ENCODE results near the gene ATP6V0E2.
A peak's percentile ranks its signal among the peaks of the same experiment; 100 is the strongest.

ATP6V0E2 gene

DNA sequence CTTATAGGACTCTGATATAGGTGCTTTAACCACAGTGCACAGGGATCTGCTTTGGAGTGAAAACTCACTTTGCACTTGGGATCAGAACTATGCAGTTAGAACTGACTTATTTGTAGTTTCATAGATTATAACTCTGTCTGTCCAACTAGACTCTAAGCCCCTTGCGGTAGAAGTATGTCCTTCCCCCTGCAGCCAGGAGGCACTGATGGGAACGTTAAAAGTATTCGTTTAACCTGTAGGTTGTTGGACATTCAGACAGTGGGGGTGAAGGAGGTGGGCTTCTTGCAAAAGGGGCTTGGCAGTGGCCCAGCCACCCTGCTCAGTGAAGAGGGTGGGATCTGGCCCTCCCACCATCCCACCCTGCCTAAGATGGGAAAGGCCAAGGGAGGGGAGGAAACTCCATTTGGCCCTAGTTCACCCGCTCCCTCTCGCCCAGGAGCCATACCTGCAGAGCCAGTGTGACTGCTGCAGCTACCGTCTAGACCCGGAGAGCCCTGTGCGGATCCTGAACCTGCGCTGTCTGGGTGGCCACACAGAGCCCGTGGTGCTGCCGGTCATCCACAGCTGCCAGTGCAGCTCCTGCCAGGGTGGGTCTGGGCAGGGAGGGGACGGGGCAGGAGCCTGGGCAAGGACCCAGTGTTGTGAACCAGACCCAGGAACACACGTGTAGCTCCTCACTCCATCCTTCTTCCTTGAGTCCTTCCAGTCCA is 41.3 kb upstream of the ATP6V0E2 start:
- intact Hi-C loops (cut with micrococcal nuclease), result no loop called here
- Mint-ChIP-seq H3K9me3 (no peaks in the 10 kb centered on the region), H3K27me3 (peaks cover 22% of the 10 kb centered on the region), H3K4me1 (ENCODE audit: low read depth) (peaks cover under 1% of the 10 kb centered on the region), H3K4me3 (no peak overlapping the region), H3K27ac (no peak overlapping the region), H3K36me3 (ENCODE audit: low read depth) (no peaks in the 10 kb centered on the region)

DNA sequence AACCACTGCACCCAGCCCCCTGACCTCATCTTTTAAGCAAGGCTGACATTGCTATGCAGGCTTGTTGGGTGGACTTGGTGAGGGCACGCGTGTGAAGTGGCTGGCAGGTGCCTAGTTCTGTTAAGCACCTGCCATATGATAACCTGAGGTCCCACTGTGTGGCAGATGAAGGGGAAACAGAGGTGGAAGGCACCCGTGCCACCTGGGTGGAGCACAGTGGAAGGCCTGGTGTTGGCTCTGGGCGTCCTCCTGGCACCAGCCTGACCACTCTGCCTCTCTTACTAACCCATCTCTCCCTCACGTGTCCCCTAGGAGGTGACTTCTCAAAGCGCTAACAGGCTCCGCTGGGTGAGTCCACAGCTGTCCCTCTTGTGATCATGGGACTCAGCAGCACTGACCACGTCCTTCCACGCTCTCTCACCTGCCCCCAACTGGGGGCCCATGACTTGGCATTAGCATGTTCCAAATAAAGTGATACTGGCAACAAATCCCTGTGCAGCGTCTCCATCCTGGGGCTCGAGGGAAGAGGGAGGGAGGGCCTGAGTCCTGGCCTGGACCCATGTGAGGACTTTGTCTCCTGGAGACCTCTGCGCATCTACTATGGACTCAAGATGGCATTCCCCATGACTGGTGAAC is 40.2 kb upstream of the ATP6V0E2 start:
- Mint-ChIP-seq H3K4me1 (ENCODE audit: low read depth) (peaks cover 6% of the 10 kb centered on the region), H3K27ac (no peak overlapping the region), H3K27me3 (peaks cover 22% of the 10 kb centered on the region), H3K9me3 (no peaks in the 10 kb centered on the region), H3K36me3 (ENCODE audit: low read depth) (no peaks in the 10 kb centered on the region), H3K4me3 (no peak overlapping the region)
- intact Hi-C loops (cut with micrococcal nuclease), result no loop called here

DNA sequence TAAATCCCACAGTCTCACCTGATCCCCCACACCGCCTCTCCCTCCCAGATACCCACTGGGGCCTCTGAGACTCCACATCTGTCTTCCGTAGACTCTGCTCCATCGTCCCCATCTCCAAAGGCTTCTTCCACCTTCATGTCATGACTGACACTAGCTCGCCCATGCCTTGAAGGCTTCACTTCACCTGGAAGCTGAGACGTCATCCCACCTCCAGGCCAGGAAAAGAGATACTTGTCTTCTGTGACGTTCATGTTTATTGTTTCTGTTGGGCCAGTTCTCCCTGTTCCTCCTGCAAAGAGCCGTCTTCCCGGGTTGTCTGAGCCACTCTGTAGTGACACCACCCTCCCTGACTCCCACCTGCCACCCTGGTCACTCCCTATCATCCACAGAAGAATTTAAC is 39.2 kb upstream of the ATP6V0E2 start:
- Mint-ChIP-seq H3K4me1 (ENCODE audit: low read depth) (peaks cover 16% of the 10 kb centered on the region), H3K27ac (no peak overlapping the region), H3K27me3 (peaks cover 22% of the 10 kb centered on the region), H3K4me3 (no peak overlapping the region), H3K9me3 (no peaks in the 10 kb centered on the region), H3K36me3 (ENCODE audit: low read depth) (no peaks in the 10 kb centered on the region)
- intact Hi-C loops (cut with micrococcal nuclease), result no loop called here

- intact Hi-C loops (cut with micrococcal nuclease), result loop anchor here (5.0 kb wide), 1 partner anchor 64 kb away; the partner anchor contains the start of gene ZNF467
- H3K4me1 Mint-ChIP-seq (ENCODE audit: low read depth), result peaks cover 21% of the 10 kb centered on the region
Measured at GRCh38 chr7:149836434-149836833, 37.3 kb upstream of the ATP6V0E2 start.

DNA sequence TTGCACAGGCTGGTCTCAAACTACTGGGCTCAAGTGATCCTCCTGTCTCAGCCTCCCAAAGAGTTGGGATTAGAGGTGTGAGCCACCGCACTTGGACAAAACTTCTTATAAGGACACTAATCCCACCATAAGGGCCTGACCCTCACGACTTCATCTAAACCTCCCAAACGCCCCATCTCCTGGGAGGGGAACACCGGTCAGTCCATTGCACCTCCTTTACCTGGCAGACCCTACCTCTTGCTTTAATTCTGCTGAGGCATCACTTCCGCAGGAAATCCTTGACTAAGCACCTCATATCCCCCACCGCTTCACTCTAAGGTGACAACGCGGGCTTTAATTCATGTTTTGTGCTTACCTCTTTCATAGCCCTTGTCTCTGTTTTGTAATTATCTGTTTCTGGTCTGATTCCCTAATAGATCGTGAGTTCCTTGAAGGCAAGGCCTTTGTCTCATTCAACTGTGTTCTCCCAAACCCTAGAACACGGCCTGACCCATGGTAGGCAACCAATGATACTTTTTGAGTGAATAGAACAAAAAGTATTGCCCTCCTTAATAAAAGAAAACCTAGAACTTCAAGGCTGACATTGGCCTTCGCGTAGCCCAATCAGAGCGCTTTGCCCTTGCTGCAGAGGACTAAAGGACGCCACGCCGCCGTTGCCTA is 36.1 kb upstream of the ATP6V0E2 start:
- Mint-ChIP-seq H3K4me3 (peak overlapping the region; percentile 80), H3K36me3 (ENCODE audit: low read depth) (no peaks in the 10 kb centered on the region), H3K9me3 (no peaks in the 10 kb centered on the region), H3K4me1 (ENCODE audit: low read depth) (peaks cover 22% of the 10 kb centered on the region), H3K27me3 (peaks cover 13% of the 10 kb centered on the region), H3K27ac (peak overlapping the region; percentile 72)
- intact Hi-C loops (cut with micrococcal nuclease), result loop anchor here (1.0 to 5.0 kb wide), 2 partner anchors 35 to 65 kb away; partner anchors contain the start of gene ZNF467

More at GRCh38 chr7:149836434-149836833, 37.3 kb upstream of the ATP6V0E2 start:
- H3K27me3 Mint-ChIP-seq, result peaks cover 15% of the 10 kb centered on the region
- no peak overlapping the region for H3K4me3 Mint-ChIP-seq
- no peak overlapping the region for H3K27ac Mint-ChIP-seq
- H3K9me3 Mint-ChIP-seq, result no peaks in the 10 kb centered on the region
- H3K36me3 Mint-ChIP-seq (ENCODE audit: low read depth), result no peaks in the 10 kb centered on the region

DNA sequence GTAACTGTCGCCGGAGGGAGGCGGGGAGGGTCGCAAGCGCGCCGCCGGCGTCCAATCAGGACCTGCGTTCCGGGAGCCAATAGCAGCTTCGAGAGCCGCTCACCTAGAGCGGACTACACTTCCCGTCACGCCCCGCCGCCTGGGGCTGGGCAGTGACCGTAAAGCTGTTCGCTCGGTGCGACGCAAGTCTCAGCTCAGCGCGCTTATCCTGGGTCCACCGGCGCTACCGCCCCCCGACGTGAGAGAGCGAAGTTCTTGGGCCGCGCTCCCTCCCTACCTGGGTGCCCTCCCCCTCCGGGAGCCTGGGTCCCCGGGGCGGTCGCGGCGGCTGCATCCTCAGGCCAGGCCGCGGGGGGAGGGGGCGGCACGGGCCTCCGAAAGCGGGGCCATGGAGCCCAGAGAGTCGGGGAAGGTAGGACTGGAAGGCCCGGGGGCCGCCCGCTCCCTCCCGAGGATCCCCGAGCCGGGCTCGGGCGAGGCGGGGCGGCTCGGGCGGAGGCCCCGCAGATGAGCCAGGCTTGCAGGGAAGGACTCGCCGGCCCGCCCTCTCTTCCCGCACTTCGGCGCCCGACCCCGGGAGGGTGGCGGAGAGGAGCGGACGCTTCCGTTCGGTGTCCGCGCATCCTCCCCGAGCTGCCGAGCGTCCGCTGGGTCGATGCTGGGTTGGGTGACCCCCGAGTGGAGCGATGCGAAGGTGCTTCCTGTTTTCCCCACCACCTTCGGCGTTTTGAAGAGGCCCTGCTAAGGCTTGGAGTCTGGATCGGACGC is 35.4 kb upstream of the ATP6V0E2 start, which contains the start of gene ZNF862:
TSS of gene ZNF862 (plus strand) at position 152 of the 768 bp plus-strand sequence. CDS start at position 389, 237 bp downstream.
- H3K4me1 Mint-ChIP-seq (ENCODE audit: low read depth), result peaks cover 22% of the 10 kb centered on the region

DNA sequence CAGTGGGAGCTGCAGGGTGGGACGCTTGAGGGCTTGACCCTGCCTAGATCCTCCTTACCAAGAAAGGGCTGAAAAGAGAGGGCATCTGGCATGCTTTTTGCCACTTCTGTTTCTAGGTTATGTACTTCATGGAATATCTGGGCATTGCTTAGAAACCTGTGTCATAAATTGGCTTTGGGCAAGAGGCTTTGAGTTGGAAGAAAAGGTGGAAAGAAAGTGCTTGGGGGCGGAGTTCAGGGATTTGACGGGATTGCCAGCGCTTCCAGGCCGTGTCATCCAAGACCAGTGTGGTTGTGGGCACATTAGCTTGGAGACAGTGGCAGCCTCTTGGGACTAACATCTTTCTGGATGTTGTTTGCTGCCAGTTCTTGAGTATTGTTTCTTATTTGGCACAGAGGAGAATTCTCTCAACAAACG is 34.8 kb upstream of the ATP6V0E2 start:
- H3K27ac Mint-ChIP-seq, result peak overlapping the region; percentile 72
- H3K4me3 Mint-ChIP-seq, result peak overlapping the region; percentile 80
- peaks cover 11% of the 10 kb centered on the region for H3K27me3 Mint-ChIP-seq
- H3K4me1 Mint-ChIP-seq (ENCODE audit: low read depth), result peaks cover 22% of the 10 kb centered on the region
- intact Hi-C loops (cut with micrococcal nuclease), result loop anchor here (1.0 to 5.0 kb wide), 2 partner anchors 33 to 67 kb away; partner anchors contain the start of gene ZNF467
- no peaks in the 10 kb centered on the region for H3K36me3 Mint-ChIP-seq (ENCODE audit: low read depth)
- H3K9me3 Mint-ChIP-seq, result no peaks in the 10 kb centered on the region

More for the DNA sequence above, 35.4 kb upstream of the ATP6V0E2 start, which contains the start of gene ZNF862:
- peak within 1 kb of the TSS; percentile 72 for H3K27ac Mint-ChIP-seq
- no peaks in the 10 kb centered on the region for H3K9me3 Mint-ChIP-seq
- peaks cover 11% of the 10 kb centered on the region for H3K27me3 Mint-ChIP-seq
- H3K36me3 Mint-ChIP-seq (ENCODE audit: low read depth), result no peaks in the 10 kb centered on the region
- peak within 1 kb of the TSS; percentile 80 for H3K4me3 Mint-ChIP-seq
- intact Hi-C loops (cut with micrococcal nuclease), result loop anchor here (1.0 to 5.0 kb wide), 2 partner anchors 34 to 66 kb away; partner anchors contain the start of gene ZNF467

DNA sequence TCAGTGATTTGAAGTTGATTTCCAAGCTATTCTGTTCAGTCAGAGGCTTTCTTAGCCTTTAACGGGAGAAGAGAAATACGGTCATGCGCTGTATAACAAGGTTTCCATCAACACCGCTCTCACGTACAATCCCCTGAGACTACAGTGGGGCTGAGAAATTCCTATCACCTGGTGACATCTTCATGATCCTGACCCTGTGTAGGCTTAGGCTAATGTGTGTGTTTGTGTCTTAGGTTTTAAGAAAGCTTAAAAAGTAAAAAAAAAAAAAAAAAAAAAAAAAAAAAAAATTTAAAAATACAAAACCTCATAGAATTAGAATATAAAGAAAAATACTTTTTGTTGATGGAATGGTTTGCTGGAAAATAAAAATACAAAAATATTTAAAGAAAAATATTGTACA is 33.8 kb upstream of the ATP6V0E2 start:
- no peak overlapping the region for H3K27ac Mint-ChIP-seq
- peaks cover 26% of the 10 kb centered on the region for H3K4me1 Mint-ChIP-seq (ENCODE audit: low read depth)
- H3K4me3 Mint-ChIP-seq, result no peak overlapping the region
- H3K27me3 Mint-ChIP-seq, result peaks cover 6% of the 10 kb centered on the region
- peaks cover 2% of the 10 kb centered on the region for H3K36me3 Mint-ChIP-seq (ENCODE audit: low read depth)
- no peaks in the 10 kb centered on the region for H3K9me3 Mint-ChIP-seq
- intact Hi-C loops (cut with micrococcal nuclease), result loop anchor here (5.0 kb wide), 1 partner anchor 68 kb away; the partner anchor contains the start of gene ZNF467

DNA sequence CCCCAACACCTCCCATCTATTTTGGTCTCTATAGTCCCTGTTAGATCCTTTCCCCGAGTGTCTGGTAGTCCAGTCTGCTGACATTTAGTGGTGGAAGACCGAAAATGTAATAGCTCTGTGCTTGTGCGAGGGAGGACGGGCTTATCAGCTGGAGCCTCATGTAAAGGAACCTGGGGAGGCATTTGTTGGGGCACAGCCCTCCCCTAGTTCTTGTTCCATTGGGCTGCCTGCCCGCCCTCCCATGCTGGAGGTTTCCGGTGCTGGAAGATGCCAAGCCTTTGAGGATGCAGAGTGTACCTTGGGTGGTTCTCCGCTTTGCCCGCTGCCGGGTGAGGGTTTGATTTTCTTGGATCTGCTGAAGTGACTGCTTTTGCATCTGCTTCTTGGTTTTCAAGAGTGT is 30.2 kb upstream of the ATP6V0E2 start:
- intact Hi-C loops (cut with micrococcal nuclease), result no loop called here
- Mint-ChIP-seq H3K4me1 (ENCODE audit: low read depth) (peaks cover 31% of the 10 kb centered on the region), H3K27me3 (no peaks in the 10 kb centered on the region), H3K36me3 (ENCODE audit: low read depth) (peaks cover 30% of the 10 kb centered on the region), H3K4me3 (no peak overlapping the region), H3K27ac (no peak overlapping the region), H3K9me3 (no peaks in the 10 kb centered on the region)

- Mint-ChIP-seq H3K27me3 (no peaks in the 10 kb centered on the region), H3K4me3 (no peak overlapping the region), H3K9me3 (no peaks in the 10 kb centered on the region), H3K4me1 (ENCODE audit: low read depth) (peaks cover 23% of the 10 kb centered on the region), H3K36me3 (ENCODE audit: low read depth) (peaks cover 30% of the 10 kb centered on the region), H3K27ac (no peak overlapping the region)
- intact Hi-C loops (cut with micrococcal nuclease), result no loop called here
Measured at GRCh38 chr7:149844445-149844844, 29.3 kb upstream of the ATP6V0E2 start.

GRCh38 chr7:149845257-149845980 is 28.4 kb upstream of the ATP6V0E2 start:
- Mint-ChIP-seq H3K36me3 (ENCODE audit: low read depth) (peaks cover 36% of the 10 kb centered on the region), H3K27me3 (no peaks in the 10 kb centered on the region), H3K4me1 (ENCODE audit: low read depth) (peaks cover 19% of the 10 kb centered on the region), H3K4me3 (no peak overlapping the region), H3K9me3 (no peaks in the 10 kb centered on the region), H3K27ac (no peak overlapping the region)
- intact Hi-C loops (cut with micrococcal nuclease), result no loop called here

DNA sequence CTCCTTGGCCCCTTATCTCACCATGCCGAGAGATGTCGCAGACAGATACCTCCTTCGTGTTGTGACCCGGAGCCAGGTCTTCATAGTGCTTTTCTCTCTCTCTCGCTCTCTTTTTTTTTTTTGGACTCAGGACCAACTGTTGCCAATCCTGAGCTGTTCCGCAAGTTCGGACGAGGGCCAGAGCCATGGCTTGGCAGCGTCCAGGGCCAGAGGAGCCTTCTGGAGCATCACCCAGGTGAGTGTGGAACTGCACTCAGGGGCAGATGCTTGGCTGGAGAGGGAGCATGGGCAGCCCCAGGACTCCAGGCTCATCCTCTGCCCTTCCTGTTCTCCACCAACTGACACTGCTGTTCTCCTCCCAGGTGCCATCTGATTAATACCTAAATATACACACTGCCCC is 27.7 kb upstream of the ATP6V0E2 start:
- Mint-ChIP-seq H3K4me1 (ENCODE audit: low read depth) (peaks cover 19% of the 10 kb centered on the region), H3K36me3 (ENCODE audit: low read depth) (peaks cover 36% of the 10 kb centered on the region), H3K27me3 (no peaks in the 10 kb centered on the region), H3K27ac (no peak overlapping the region), H3K9me3 (no peaks in the 10 kb centered on the region), H3K4me3 (no peak overlapping the region)
- intact Hi-C loops (cut with micrococcal nuclease), result no loop called here
